GM19043 (cell line): ENCODE measurements around the gene UVSSA.
"Not testable (repeated sequence)": the region's sequence is repeated elsewhere in the genome, so short reads cannot be mapped to it uniquely, and the experiment has no call there.

Experiments used
- ATAC-seq: cut with Tn5 transposase; IDR thresholded peaks from one replicate; pipeline ENCODE4 v1.9.1; 2021; ENCODE audit warnings: low read depth; ENCODE audit not compliant: unreplicated experiment

The UVSSA gene

DNA sequence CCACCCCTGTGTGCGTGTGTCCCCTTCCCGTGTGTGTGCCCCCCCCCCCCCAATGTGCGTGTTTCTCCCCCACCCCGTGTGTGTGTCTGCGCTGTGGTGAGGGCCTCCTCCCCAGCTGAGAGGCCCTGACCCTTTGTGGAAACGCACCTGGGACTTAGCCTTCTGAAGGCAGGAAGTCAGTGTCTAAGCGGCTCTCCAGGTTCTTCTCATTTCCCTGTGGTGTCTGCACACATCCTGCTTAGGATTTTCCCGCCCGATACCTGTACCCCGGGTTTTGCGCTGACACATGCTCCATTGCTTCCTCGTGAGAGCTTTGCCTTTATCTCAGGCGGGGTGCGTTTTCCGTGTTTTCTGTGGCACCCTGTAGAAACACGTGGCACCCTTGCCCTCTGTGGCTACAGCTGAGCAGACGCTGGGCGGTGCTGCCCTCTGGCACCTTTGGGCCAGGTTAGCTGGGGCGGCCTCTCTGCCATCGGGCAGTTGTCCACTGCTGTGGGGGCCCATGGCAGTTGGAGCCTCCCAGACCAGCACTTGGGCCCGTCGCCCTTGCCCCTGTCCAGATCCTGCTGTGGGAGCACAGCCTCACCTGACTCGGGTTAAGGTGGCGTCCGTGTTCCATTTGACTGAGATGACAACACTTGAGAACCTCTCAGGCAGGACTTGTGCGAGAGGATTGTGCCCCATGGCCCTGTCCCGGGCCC is 31.0 kb upstream of the UVSSA start:
- no peak for ATAC-seq

DNA sequence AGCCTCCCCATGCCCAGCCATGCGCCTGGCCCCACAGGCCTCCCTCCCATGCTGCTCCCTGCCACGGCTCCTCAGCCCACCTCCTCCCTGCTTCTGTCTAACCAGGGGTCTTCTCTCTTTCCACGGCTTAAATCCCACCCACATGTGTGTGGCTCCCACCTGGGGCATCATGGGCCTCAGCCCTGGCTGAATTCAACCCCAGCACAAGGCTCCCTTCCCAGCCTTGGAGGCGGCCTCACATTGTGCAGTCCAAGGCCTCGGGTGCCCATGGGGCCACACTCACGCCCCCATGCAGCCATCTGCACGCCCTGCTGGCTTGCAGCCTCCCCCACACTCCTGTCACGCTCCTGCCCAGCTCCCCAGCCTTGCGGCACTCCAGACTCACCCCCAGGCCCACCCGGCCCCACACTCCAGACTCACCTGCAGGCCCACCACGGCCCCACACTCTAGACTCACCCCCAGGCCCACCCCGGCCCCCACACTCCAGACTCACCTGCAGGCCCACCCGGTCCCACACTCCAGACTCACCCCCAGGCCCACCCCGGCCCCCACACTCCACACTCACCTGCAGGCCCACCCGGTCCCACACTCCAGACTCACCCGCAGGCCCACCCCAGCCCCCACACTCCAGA is 30.4 kb upstream of the UVSSA start:
- no peak for ATAC-seq

DNA sequence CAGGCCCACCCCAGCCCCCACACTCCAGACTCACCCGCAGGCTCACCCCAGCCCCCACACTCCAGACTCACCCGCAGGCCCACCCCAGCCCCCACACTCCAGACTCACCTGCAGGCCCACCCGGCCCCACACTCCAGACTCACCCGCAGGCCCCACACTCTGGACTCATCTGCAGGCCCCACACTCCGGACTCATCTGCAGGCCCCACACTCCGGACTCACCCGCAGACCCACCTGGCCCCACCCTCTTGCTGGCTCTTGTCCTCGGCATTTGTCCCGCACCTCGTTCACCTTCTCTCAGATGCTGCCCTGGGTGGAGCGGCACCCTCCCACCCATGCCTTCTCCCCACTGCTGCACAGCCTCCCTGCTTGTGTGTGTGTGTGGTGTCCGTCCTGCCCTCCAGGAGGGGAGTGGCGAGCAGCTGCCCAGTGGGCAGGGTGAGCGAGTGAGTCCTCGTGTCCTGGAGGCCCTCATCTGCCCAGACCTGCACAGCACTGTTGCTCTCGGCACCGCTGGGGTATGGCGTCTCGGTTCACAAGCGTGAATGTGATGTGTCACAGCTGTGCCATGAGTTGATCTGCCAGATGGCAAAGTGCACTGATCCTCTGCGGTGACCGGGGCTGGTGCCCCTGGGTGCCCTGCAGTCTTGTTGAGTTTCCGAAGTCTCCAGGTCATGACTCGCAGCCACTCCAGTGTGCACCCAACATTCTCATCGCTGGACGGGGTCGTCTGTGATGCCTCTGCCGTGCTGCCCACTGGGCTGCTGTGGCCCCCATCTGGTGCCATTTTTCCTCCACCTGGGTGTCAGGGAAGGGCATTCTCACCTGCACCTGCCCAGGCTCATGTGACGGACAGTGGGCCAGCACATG is 29.6 kb upstream of the UVSSA start:
- no peak for ATAC-seq

DNA sequence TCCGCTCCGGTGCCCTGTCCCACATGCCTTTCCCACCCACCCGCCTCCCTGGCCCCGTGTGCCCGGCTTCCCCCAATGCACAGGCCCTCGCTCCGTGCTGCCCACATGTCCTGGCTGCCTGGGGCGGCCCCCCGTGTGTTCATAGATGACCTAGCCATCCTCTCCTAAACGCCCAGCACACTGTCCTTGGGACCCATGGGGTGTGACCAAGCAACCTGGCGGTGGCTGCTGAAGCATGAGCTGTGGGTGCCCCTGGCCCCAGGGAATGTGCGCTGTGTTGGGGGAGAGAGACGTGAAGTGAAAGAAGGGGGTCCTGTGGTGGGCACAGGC is 29.0 kb upstream of the UVSSA start:
- no peak for ATAC-seq

DNA sequence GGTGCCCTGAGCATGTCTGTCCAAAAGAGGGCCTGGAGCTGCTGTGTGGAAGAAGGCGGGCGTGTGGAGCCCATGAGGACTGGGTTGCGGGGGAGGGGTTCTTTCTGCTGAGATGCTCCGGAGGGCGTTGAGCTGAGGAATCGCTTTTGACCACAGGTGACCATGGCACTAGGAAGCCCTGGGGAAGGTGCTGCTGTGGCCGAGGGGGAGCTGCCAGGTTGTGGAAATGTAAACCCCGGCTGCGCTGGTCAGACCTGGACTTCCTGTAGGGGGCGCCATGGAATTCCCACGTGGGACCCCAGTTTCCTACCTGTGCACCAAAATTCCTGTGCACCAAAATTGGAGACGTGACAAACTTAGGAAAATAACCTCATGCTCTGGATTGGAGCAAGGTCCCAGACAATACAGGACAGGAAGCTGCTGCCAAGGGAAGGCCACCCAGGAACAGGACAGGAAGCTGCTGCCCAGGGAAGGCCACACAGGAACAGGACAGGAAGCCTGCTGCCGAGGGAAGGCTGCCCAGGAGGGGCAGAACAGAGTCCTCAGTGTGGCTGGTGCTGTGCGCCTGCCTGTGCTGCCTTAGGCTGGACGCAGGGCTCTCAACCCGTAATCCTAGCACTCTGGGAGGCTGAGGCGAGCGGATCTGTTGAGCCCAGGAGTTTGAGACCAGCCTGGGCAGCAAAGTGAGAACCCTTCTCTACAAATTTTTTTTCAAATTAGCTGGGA is 28.4 kb upstream of the UVSSA start:
- no peak for ATAC-seq

DNA sequence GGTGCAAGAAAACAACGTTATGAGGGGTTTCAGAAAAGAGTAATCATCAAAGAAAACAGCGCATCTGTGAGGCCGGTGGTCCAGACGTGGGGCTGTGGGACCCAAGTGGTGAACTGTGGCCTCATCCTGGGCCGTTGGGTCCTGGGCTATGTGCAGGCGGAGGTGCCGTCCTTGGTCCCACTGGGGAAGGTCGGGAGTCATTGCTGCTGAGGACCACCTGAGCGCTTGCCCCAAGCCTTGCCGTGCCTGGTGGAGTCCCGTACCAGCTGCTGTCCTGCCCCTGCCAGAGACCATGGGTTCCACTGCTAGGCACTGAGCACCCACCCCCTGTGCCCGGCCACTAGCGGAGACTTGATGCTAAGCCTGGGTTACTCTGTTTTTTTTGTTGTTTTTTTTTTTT is 25.5 kb upstream of the UVSSA start:
- no peak for ATAC-seq

DNA sequence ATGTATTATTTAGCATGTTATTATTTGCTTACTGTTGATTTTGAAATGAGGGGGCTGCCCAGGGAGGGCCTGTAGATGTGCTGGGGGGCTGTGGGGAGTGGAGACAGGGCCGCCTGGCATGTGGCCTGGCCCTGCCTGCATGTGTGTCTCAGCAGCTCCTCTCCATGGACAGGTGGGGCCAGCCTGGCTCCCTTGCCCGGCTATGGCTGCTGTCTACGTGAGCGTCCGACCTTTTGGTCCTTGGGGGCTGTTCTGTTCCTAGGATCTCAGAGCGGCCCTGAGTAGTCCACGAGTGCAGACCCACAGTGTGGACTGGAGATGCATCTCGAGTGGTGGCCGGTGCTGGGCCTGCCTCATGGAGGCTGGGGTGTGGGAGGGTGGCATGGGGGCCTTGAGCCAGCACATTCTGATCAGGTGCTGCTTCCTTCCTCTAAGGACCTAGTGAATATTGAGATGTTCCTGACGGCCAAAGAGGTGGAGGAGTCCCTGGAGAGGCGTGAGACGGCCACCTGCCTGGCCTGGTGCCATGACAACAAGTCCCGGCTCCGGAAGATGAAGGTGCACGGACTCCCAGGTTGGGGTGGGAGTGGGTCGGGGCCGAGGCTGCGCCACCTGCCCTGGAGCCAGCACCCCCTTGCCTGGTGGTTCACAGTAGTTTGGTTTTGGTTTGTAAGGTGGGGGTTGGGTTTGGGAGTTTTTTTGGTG is 24.9 kb upstream of the UVSSA start:
- ATAC-seq, result no peak

GRCh38 chr4:1323280-1323634 is 23.8 kb upstream of the UVSSA start:
- no peak for ATAC-seq

DNA sequence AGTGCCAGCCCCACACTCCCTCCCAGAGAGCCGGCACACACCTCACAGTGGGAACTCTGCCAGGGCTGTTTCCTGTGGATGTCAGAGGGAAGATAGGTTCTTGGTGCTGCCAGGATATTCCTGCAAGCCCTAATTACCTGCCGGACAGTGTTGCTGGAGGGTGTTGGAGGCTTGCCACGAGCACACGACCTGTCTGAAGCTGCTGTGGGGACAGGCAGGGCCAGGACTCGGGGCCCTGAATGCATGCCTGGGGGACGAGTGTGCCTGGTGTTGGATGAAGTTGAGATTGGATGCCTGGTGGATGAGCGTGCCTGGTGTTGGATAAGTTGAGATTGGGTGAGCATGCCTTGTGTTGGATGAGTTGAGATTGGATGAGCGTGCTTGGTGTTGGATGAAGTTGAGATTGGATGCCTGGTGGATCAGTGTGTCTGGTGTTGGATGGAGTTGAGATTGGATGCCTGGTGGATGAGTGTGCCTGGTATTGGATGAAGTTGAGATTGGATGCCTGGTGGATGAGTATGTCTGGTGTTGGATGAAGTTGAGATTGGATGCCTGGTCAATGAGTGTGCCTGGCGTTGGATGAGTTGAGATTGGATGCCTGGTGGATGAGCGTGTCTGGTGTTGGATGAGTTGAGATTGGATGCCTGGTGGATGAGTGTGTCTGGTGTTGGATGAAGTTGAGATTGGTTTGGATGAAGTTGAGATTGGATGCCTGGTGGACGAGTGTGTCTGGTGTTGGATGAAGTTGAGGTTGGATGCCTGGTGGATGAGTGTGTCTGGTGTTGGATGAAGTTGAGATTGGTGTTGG is 23.2 kb upstream of the UVSSA start:
- no peak for ATAC-seq

DNA sequence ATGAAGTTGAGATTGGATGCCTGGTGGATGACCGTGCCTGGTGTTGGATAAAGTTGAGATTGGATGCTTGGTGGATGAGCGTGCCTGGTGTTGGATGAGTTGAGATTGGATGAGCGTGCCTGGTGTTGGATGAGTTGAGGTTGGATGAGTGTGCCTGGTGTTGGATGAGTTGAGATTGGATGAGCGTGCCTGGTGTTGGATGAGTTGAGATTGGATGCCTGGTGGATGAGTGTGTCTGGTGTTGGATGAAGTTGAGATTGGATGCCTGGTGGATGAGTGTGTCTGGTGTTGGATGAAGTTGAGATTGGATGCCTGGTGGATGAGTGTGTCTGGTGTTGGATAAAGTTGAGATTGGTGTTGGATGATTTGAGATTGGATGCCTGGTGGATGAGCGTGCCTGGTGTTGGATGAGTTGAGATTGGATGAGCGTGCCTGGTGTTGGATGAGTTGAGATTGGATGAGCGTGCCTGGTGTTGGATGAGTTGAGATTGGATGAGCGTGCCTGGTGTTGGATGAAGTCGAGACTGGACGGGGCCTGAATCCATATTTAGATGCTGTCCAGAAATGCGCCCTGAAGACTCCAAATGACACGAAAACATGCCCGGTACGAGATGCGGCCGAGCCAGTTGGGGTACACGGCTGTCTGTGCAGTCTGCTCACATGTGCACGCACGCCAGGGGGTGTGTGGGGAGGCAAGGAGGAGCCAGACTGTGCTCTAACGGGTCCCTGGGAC is 22.4 kb upstream of the UVSSA start:
- ATAC-seq, result not testable (repeated sequence)

DNA sequence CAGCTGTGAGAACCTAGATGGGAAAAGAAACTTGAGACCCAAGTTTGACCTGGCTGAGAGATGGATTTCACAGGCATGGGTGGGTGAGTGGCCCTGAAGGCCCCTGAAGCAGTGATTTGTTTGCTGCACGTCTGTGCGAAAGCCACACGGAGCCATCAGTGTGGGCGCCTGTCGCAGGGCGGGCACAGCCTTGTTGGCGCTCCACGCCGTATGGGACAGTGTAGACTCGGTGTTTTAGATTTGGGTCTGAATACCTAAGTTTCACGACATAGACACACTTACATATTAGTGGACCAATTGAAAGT is 21.9 kb upstream of the UVSSA start:
- no peak for ATAC-seq

- no peak for ATAC-seq
These were observed 21.1 kb upstream of the UVSSA start for GRCh38 chr4:1325681-1326635.

- no peak for ATAC-seq
These were observed 20.1 kb upstream of the UVSSA start for GRCh38 chr4:1326751-1327525.

DNA sequence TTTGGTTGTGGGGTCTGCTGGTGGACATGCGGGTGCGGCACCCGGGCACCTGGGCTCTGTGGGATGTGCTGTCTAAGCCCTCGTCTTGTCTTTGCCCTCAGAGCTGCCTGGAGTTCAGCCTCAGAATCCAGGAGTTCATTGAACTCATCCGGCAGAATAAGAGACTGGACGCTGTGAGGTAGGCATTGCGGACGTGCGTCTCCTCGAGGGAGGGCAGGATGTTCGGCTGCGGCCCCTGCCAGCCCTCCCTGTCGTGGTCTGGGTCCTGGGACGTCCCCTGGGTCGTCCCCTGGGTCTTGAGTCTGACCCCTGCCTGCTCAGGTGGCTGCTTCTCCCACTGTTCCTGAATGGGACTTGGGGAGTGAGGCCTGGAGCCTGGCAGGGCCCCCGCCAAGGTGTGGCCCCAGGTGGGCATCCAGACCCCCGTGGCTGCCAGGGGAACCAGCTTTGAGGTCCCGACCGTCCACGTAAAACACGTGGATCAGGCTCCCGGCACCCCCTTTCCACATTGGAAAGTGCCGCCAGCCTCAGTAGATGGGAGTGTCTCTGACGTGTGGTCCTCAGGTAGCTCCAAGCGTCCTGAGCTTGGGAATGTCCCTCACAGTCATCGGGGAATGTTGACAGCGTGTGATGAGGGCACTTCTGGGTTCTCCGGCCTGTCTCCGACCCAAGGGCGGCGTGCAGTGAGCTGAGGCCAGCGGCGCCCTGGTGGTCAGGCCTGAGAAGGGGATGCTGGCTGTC is 19.3 kb upstream of the UVSSA start:
- no peak for ATAC-seq

DNA sequence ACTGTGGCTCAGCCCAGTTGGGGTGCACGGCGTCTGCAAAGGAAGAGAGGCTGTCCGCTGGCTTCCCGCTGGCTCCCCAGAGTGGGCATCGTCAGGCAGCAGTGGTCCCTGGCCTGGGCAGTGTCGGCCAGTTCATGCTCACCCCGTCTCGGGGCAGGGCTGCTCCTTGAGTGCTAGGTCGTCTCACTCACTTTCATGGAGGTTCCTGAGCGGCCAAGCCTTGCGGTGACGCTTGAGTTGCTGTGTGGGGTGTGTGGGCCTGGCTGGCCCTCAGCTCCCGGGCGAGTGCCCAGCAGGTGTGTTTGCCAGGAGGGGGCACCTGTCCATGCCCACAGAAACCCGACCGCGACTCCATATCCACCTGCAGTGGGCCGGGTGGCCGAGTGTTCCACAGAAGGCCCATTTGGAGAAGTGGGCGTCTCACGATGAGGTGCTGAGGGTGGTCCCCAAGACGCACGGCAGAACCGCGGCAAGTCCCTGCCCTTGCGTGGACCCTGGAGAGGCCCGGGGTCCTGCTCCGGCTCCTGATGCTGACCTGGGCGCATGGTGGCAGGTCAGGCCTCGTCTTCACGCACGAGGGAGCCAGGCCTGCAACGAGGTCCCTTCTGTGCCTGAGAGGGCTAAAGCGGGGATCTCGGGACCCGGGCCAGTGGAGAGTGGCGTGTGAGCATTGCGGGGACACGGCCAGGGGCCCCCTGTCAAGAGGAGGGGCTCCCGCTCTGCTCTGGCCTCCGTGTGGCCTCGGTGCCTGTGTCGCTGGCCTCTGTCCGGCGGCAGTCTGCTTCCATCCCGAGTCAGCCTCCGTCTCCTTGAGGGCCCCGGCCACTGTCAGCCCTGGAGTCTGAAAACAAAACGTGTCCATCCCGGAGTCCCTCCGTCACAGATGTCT is 18.5 kb upstream of the UVSSA start:
- ATAC-seq, result no peak
